Fibroblast of skin of abdomen (primary cell): Measurements from ENCODE around the gene SIGLEC15.
"Not testable (repeated sequence)": the region's sequence is repeated elsewhere in the genome, so short reads cannot be mapped to it uniquely, and the experiment has no call there.

Experiments
- DNase-seq: peaks from one replicate; pipeline ENCODE4 v3.0.0-alpha.2; 2013

The SIGLEC15 gene

GRCh38 chr18:45820106-45820745 lies 5.2 kb upstream of the SIGLEC15 start:
- DNase-seq: no peak

- no peak for DNase-seq
Measured at GRCh38 chr18:45821026-45821425, 4.4 kb upstream of the SIGLEC15 start.

GRCh38 chr18:45821711-45822110 lies 3.8 kb upstream of the SIGLEC15 start:
- no peak for DNase-seq

- DNase-seq: no peak
Measured at GRCh38 chr18:45826084-45826483, 609 bp downstream of the SIGLEC15 start.

- DNase-seq: not testable (repeated sequence)
Measured at GRCh38 chr18:45826716-45827115, 1.2 kb downstream of the SIGLEC15 start.

- no peak for DNase-seq
Measured at GRCh38 chr18:45828917-45829811, 3.7 kb downstream of the SIGLEC15 start.

GRCh38 chr18:45829855-45830254 lies 4.4 kb downstream of the SIGLEC15 start:
- DNase-seq: no peak

GRCh38 chr18:45830917-45831316 lies 5.4 kb downstream of the SIGLEC15 start:
- no peak for DNase-seq

GRCh38 chr18:45833846-45834245 lies 8.4 kb downstream of the SIGLEC15 start:
- DNase-seq: no peak

GRCh38 chr18:45834306-45834705 lies 8.8 kb downstream of the SIGLEC15 start:
- no peak for DNase-seq

- no peak for DNase-seq
Measured at GRCh38 chr18:45835057-45835636, 9.7 kb downstream of the SIGLEC15 start.

- no peak for DNase-seq
Measured at GRCh38 chr18:45836242-45837205, 11.0 kb downstream of the SIGLEC15 start.

GRCh38 chr18:45837283-45838070 lies 12.0 kb downstream of the SIGLEC15 start:
- DNase-seq: peak; percentile 48

- DNase-seq: no peak
Measured at GRCh38 chr18:45838302-45839070, 13.0 kb downstream of the SIGLEC15 start.

GRCh38 chr18:45839414-45840395 lies 14.2 kb downstream of the SIGLEC15 start:
- DNase-seq: peak; percentile 83

- DNase-seq: no peak
Measured at GRCh38 chr18:45841060-45841764, 15.7 kb downstream of the SIGLEC15 start.

- no peak for DNase-seq
Measured at GRCh38 chr18:45841765-45842442, 16.4 kb downstream of the SIGLEC15 start.

- DNase-seq: no peak
Measured at GRCh38 chr18:45843019-45843418, 17.5 kb downstream of the SIGLEC15 start.
